OCI-LY1 (cell line): ENCODE measurements around the gene EIF1AD.

Source experiments
- H2AFZ ChIP-seq: fragments of 200-600 bp; sonication (generic), shearing (Covaris generic); 2 replicates; pipeline ENCODE4 v1.6.0; 2014; ENCODE audit warnings: antibody characterized with exemption, mild to moderate bottlenecking, low read length
- H3F3A ChIP-seq: fragments of 200-600 bp; sonication (generic), shearing (Covaris generic); 2 replicates; pipeline ENCODE4 v1.6.0; 2014; ENCODE audit warnings: mild to moderate bottlenecking, antibody characterized with exemption, low read length, moderate library complexity; ENCODE audit not compliant: insufficient read depth
- H3K27ac ChIP-seq: fragments of 200-600 bp; sonication (generic); 2 replicates; pipeline ENCODE4 v1.5.1; 2014; ENCODE audit warnings: low read length, mixed run types, mild to moderate bottlenecking, low read depth; ENCODE audit not compliant: poor library complexity, severe bottlenecking
- H3K27me3 ChIP-seq: fragments of 200-600 bp; sonication (generic); 2 replicates; pipeline ENCODE4 v1.6.0; 2014; ENCODE audit warnings: antibody characterized with exemption, mild to moderate bottlenecking, low read length, moderate library complexity; ENCODE audit not compliant: insufficient read depth
- H3K36me3 ChIP-seq: fragments of 200-600 bp; sonication (generic); 2 replicates; pipeline ENCODE4 v1.6.1; 2014; ENCODE audit warnings: mild to moderate bottlenecking, antibody characterized with exemption, low read length, moderate library complexity, mixed read lengths; ENCODE audit not compliant: insufficient read depth
- H3K4me1 ChIP-seq: fragments of 200-600 bp; sonication (generic); 2 replicates; pipeline ENCODE4 v1.5.1; 2014; ENCODE audit warnings: mild to moderate bottlenecking, low read length, moderate library complexity; ENCODE audit not compliant: insufficient read depth, severe bottlenecking
- H3K4me2 ChIP-seq: fragments of 200-600 bp; sonication (generic), shearing (Covaris generic); 2 replicates; pipeline ENCODE4 v1.6.1; 2014; ENCODE audit warnings: low read length
- H3K4me3 ChIP-seq: fragments of 200-600 bp; sonication (generic); 2 replicates; pipeline ENCODE4 v1.5.1; 2014; ENCODE audit warnings: low read length, low read depth, mild to moderate bottlenecking, mixed read lengths; ENCODE audit not compliant: poor library complexity, severe bottlenecking
- H3K79me2 ChIP-seq: fragments of 200-600 bp; shearing (Covaris generic); 2 replicates; pipeline ENCODE4 v1.6.1; 2016; ENCODE audit warnings: mixed run types, low read length, mixed read lengths; ENCODE audit not compliant: insufficient read depth
- H3K9ac ChIP-seq: fragments of 200-600 bp; sonication (generic), shearing (Covaris generic); 2 replicates; pipeline ENCODE4 v1.6.1; 2014; ENCODE audit warnings: mild to moderate bottlenecking, low read length, mixed read lengths
- H3K9me2 ChIP-seq: fragments of 200-600 bp; sonication (generic), shearing (Covaris generic); 2 replicates; pipeline ENCODE4 v1.6.1; 2014; ENCODE audit warnings: low read depth, mild to moderate bottlenecking, low read length, mixed read lengths
- H3K9me3 ChIP-seq: fragments of 200-600 bp; shearing (Covaris generic); 2 replicates; pipeline ENCODE4 v1.6.1; 2014; ENCODE audit warnings: low read length, mixed read lengths
- H4K20me1 ChIP-seq: fragments of 200-600 bp; sonication (generic), shearing (Covaris generic); 2 replicates; pipeline ENCODE4 v1.6.0; 2016; ENCODE audit warnings: mild to moderate bottlenecking, low read length; ENCODE audit not compliant: insufficient read depth
- EZH2 ChIP-seq: fragments of 200-600 bp; sonication (generic), shearing (Covaris generic); IDR thresholded peaks from 2 replicates; pipeline ENCODE4 v1.8.0; 2017; ENCODE audit warnings: borderline replicate concordance, mixed run types, mild to moderate bottlenecking, antibody characterized with exemption, low read length, moderate library complexity, mixed read lengths
- TF ChIP-seq, protein P1 (sequence below): fragments of 200-600 bp; sonication (generic), shearing (Covaris generic); IDR thresholded peaks from 2 replicates; pipeline ENCODE4 v1.5.1; 2017; ENCODE audit warnings: mild to moderate bottlenecking, antibody characterized with exemption, low read length, moderate library complexity, mixed read lengths

The EIF1AD gene

DNA sequence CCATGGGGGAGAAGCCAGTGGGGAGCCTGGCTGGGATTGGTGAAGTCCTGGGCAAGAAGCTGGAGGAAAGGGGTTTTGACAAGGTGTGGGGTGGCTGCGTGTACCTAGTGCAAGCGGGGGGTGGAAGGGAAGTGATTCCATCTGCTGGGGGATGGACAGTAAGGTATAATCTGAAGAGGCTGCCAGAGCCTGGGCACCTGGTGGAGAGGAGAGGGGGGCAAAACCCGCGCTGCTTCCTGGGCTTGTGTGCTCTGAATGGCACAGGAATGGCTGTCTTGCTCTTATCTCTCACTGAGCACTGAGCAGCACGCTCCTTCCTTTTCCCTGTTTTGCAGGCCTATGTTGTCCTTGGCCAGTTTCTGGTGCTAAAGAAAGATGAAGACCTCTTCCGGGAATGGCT, 1.3 kb upstream of the EIF1AD start:
- Histone ChIP-seq H3K27me3 (no peaks in the 10 kb centered on the region), H3K9me3 (no peaks in the 10 kb centered on the region), H3K36me3 (peaks cover 48% of the 10 kb centered on the region), H4K20me1 (no peaks in the 10 kb centered on the region), H3K4me2 (peak overlapping the region; percentile 96), H3K4me1 (peaks cover 19% of the 10 kb centered on the region), H2AFZ (no peak overlapping the region), H3K79me2 (peaks cover 17% of the 10 kb centered on the region), H3F3A (no peaks in the 10 kb centered on the region), H3K9me2 (no peaks in the 10 kb centered on the region), H3K27ac (peak overlapping the region; percentile 95), H3K9ac (peak overlapping the region; percentile 97), H3K4me3 (peak overlapping the region; percentile 97)
- no peak for TF ChIP-seq EZH2
- TF ChIP-seq, protein P1, sequence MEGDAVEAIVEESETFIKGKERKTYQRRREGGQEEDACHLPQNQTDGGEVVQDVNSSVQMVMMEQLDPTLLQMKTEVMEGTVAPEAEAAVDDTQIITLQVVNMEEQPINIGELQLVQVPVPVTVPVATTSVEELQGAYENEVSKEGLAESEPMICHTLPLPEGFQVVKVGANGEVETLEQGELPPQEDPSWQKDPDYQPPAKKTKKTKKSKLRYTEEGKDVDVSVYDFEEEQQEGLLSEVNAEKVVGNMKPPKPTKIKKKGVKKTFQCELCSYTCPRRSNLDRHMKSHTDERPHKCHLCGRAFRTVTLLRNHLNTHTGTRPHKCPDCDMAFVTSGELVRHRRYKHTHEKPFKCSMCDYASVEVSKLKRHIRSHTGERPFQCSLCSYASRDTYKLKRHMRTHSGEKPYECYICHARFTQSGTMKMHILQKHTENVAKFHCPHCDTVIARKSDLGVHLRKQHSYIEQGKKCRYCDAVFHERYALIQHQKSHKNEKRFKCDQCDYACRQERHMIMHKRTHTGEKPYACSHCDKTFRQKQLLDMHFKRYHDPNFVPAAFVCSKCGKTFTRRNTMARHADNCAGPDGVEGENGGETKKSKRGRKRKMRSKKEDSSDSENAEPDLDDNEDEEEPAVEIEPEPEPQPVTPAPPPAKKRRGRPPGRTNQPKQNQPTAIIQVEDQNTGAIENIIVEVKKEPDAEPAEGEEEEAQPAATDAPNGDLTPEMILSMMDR, result no peak

- Histone ChIP-seq H3K27me3 (no peaks in the 10 kb centered on the region), H3K9ac (peak overlapping the region; percentile 97), H3K27ac (peak overlapping the region; percentile 95), H3F3A (no peaks in the 10 kb centered on the region), H4K20me1 (no peaks in the 10 kb centered on the region), H3K4me3 (peak overlapping the region; percentile 97), H3K9me2 (no peaks in the 10 kb centered on the region), H3K79me2 (peaks cover 17% of the 10 kb centered on the region), H3K9me3 (no peaks in the 10 kb centered on the region), H3K36me3 (peaks cover 53% of the 10 kb centered on the region), H2AFZ (no peak overlapping the region), H3K4me2 (peak overlapping the region; percentile 96), H3K4me1 (peaks cover 19% of the 10 kb centered on the region)
- no peak for TF ChIP-seq EZH2
- TF ChIP-seq, protein P1, result peak; percentile 28
Measured at GRCh38 chr11:66002648-66003225, 780 bp upstream of the EIF1AD start.

- Histone ChIP-seq H3K9me2 (no peaks in the 10 kb centered on the region), H3K36me3 (peaks cover 52% of the 10 kb centered on the region), H3K79me2 (peaks cover 9% of the 10 kb centered on the region), H3K9me3 (no peaks in the 10 kb centered on the region), H4K20me1 (no peaks in the 10 kb centered on the region), H3K4me2 (no peak overlapping the region), H2AFZ (no peak overlapping the region), H3K27me3 (no peaks in the 10 kb centered on the region), H3F3A (0 out of 2 replicates have a peak, but pooled peaks cover 3% of the 10 kb centered on the region), H3K4me3 (no peak overlapping the region), H3K9ac (no peak overlapping the region), H3K4me1 (peaks cover 9% of the 10 kb centered on the region), H3K27ac (no peak overlapping the region)
- TF ChIP-seq EZH2, result no peak
- TF ChIP-seq, protein P1, result no peak
Measured at GRCh38 chr11:65997286-65997685, 4.7 kb downstream of the EIF1AD start.
